ENCODE measurements around the gene TTC39C. TPM values are rescaled to one million over a fixed set of nuclear protein-coding genes. Genes with fewer than 3 reads are reported as not detected.

The TTC39C gene
- total RNA-seq, 1 donor from 2014 or later: 14.3 TPM

- Mint-ChIP-seq H3K27ac (ENCODE audit: unreplicated experiment) (no peak overlapping the region), H3K36me3 (ENCODE audit: low read depth, unreplicated experiment) (peaks cover 10% of the 10 kb centered on the region), H3K4me1 (ENCODE audit: unreplicated experiment) (peaks cover 4% of the 10 kb centered on the region), H3K9me3 (ENCODE audit: unreplicated experiment) (no peaks in the 10 kb centered on the region), H3K27me3 (ENCODE audit: unreplicated experiment) (peaks cover 3% of the 10 kb centered on the region), H3K4me3 (ENCODE audit: unreplicated experiment) (no peak overlapping the region)
- TF ChIP-seq CTCF (IDR thresholded peaks at IDR 0.05; ENCODE audit: unreplicated experiment): no peak
- no peak for DNase-seq (ENCODE audit: low spot score)
These were observed 62.4 kb downstream of the TTC39C start for GRCh38 chr18:24076950-24077349.

GRCh38 chr18:24078391-24078790 lies 63.8 kb downstream of the TTC39C start:
- H3K27ac Mint-ChIP-seq (ENCODE audit: unreplicated experiment): peak overlapping the region; percentile 26
- no peak for DNase-seq (ENCODE audit: low spot score)
- TF ChIP-seq CTCF (IDR thresholded peaks at IDR 0.05; ENCODE audit: unreplicated experiment): no peak
- peaks cover 10% of the 10 kb centered on the region for H3K36me3 Mint-ChIP-seq (ENCODE audit: low read depth, unreplicated experiment)
- peaks cover 4% of the 10 kb centered on the region for H3K4me1 Mint-ChIP-seq (ENCODE audit: unreplicated experiment)
- H3K4me3 Mint-ChIP-seq (ENCODE audit: unreplicated experiment): no peak overlapping the region
- peaks cover 3% of the 10 kb centered on the region for H3K27me3 Mint-ChIP-seq (ENCODE audit: unreplicated experiment)
- H3K9me3 Mint-ChIP-seq (ENCODE audit: unreplicated experiment): no peaks in the 10 kb centered on the region

- DNase-seq (ENCODE audit: low spot score): no peak
- no peak for TF ChIP-seq CTCF (IDR thresholded peaks at IDR 0.05; ENCODE audit: unreplicated experiment)
- H3K36me3 Mint-ChIP-seq (ENCODE audit: low read depth, unreplicated experiment): no peaks in the 10 kb centered on the region
- H3K9me3 Mint-ChIP-seq (ENCODE audit: unreplicated experiment): no peaks in the 10 kb centered on the region
- peaks cover 4% of the 10 kb centered on the region for H3K4me1 Mint-ChIP-seq (ENCODE audit: unreplicated experiment)
- H3K27me3 Mint-ChIP-seq (ENCODE audit: unreplicated experiment): no peaks in the 10 kb centered on the region
- no peak overlapping the region for H3K27ac Mint-ChIP-seq (ENCODE audit: unreplicated experiment)
- no peak overlapping the region for H3K4me3 Mint-ChIP-seq (ENCODE audit: unreplicated experiment)
These were observed 66.3 kb downstream of the TTC39C start for GRCh38 chr18:24080861-24081260.

- DNase-seq (ENCODE audit: low spot score): no peak
- H3K4me3 Mint-ChIP-seq (ENCODE audit: unreplicated experiment): no peak overlapping the region
- no peak for TF ChIP-seq CTCF (IDR thresholded peaks at IDR 0.05; ENCODE audit: unreplicated experiment)
- H3K27me3 Mint-ChIP-seq (ENCODE audit: unreplicated experiment): no peaks in the 10 kb centered on the region
- H3K4me1 Mint-ChIP-seq (ENCODE audit: unreplicated experiment): peaks cover 2% of the 10 kb centered on the region
- no peaks in the 10 kb centered on the region for H3K9me3 Mint-ChIP-seq (ENCODE audit: unreplicated experiment)
- no peaks in the 10 kb centered on the region for H3K36me3 Mint-ChIP-seq (ENCODE audit: low read depth, unreplicated experiment)
- no peak overlapping the region for H3K27ac Mint-ChIP-seq (ENCODE audit: unreplicated experiment)
These were observed 69.0 kb downstream of the TTC39C start for GRCh38 chr18:24083550-24083949.

GRCh38 chr18:24086082-24086481 lies 71.5 kb downstream of the TTC39C start:
- peaks cover 12% of the 10 kb centered on the region for H3K4me1 Mint-ChIP-seq (ENCODE audit: unreplicated experiment)
- H3K4me3 Mint-ChIP-seq (ENCODE audit: unreplicated experiment): no peak overlapping the region
- no peaks in the 10 kb centered on the region for H3K9me3 Mint-ChIP-seq (ENCODE audit: unreplicated experiment)
- H3K27me3 Mint-ChIP-seq (ENCODE audit: unreplicated experiment): no peaks in the 10 kb centered on the region
- H3K36me3 Mint-ChIP-seq (ENCODE audit: low read depth, unreplicated experiment): no peaks in the 10 kb centered on the region
- H3K27ac Mint-ChIP-seq (ENCODE audit: unreplicated experiment): no peak overlapping the region
- TF ChIP-seq CTCF (IDR thresholded peaks at IDR 0.05; ENCODE audit: unreplicated experiment): no peak
- DNase-seq (ENCODE audit: low spot score): no peak

All from endothelial cell (in vitro differentiated cells).